HepG2 (cell line): ENCODE data around the gene MEA1. TPM values are rescaled to one million over a fixed set of nuclear protein-coding genes. Genes with fewer than 3 reads are reported as not detected.

ENCODE experiments used
- ATM ChIP-seq: fragments of 450-650 bp; IDR thresholded peaks from 2 replicates; pipeline ENCODE4 v1.7.1; 2017; ENCODE audit warnings: mild to moderate bottlenecking, borderline replicate concordance
- HOXA3 ChIP-seq: sonication (generic); formaldehyde crosslinking; IDR thresholded peaks from 2 replicates; pipeline ENCODE4 v1.5.0; 2020; ENCODE audit warnings: missing genetic modification reagents
- ISL2 ChIP-seq: sonication (generic); formaldehyde crosslinking; IDR thresholded peaks from 2 replicates; pipeline ENCODE4 v1.5.0; 2020; ENCODE audit warnings: missing genetic modification reagents
- MXD1 ChIP-seq: sonication (generic); formaldehyde crosslinking; IDR thresholded peaks from 2 replicates; pipeline ENCODE4 v1.4.0; 2020; ENCODE audit warnings: mild to moderate bottlenecking, missing genetic modification reagents
- NFE2L2 ChIP-seq: fragments of 150-350 bp; IDR thresholded peaks from 2 replicates; pipeline ENCODE4 v1.6.1; 2014; ENCODE audit warnings: low read length
- PAXIP1 ChIP-seq: sonication (generic); formaldehyde crosslinking; conservative IDR thresholded peaks from 2 replicates; pipeline ENCODE4 v1.4.0; 2020; ENCODE audit warnings: mild to moderate bottlenecking, missing genetic modification reagents, moderate library complexity
- POLR2A ChIP-seq, 2 experiments: IDR thresholded peaks; 2 replicates each; pipeline ENCODE4 v1.6.1; 2011; ENCODE audit warnings: low read depth in 2 of 2, low read length in 2 of 2, mild to moderate bottlenecking in 1 of 2, moderate library complexity in 1 of 2; ENCODE audit not compliant: insufficient read depth in 1 of 2
- RBM22 ChIP-seq: fragments of 200-400 bp; formaldehyde crosslinking; optimal IDR thresholded peaks from 2 replicates; pipeline ENCODE3; 2017; ENCODE audit warnings: mild to moderate bottlenecking, low read length, moderate library complexity
- TAF1 ChIP-seq: sonication (generic); formaldehyde crosslinking; IDR thresholded peaks from 2 replicates; pipeline ENCODE4 v1.4.0; 2020; ENCODE audit warnings: missing genetic modification reagents
- ZFP37 ChIP-seq: sonication (generic); formaldehyde crosslinking; IDR thresholded peaks from 2 replicates; pipeline ENCODE4 v1.4.0; 2020; ENCODE audit warnings: missing genetic modification reagents, borderline replicate concordance
- ZNF124 ChIP-seq: sonication (generic); formaldehyde crosslinking; IDR thresholded peaks from 2 replicates; pipeline ENCODE4 v1.4.0; 2020; ENCODE audit warnings: missing genetic modification reagents
- ZNF18 ChIP-seq: sonication (generic); formaldehyde crosslinking; IDR thresholded peaks from 2 replicates; pipeline ENCODE4 v1.8.0; 2022; ENCODE audit warnings: mild to moderate bottlenecking, missing genetic modification reagents; ENCODE audit not compliant: insufficient replicate concordance
- ZNF225 ChIP-seq: sonication (generic); formaldehyde crosslinking; IDR thresholded peaks from 2 replicates; pipeline ENCODE4 v1.4.0; 2020; ENCODE audit warnings: mild to moderate bottlenecking, missing genetic modification reagents
- ZNF44 ChIP-seq: sonication (generic); formaldehyde crosslinking; IDR thresholded peaks from 2 replicates; pipeline ENCODE4 v1.5.1; 2020; ENCODE audit warnings: mild to moderate bottlenecking, missing genetic modification reagents
- ZNF512 ChIP-seq: sonication (generic); formaldehyde crosslinking; IDR thresholded peaks from 2 replicates; pipeline ENCODE4 v1.4.0; 2020; ENCODE audit warnings: mild to moderate bottlenecking, missing genetic modification reagents
- ZNF570 ChIP-seq: sonication (generic); formaldehyde crosslinking; IDR thresholded peaks from 2 replicates; pipeline ENCODE4 v1.4.0; 2020; ENCODE audit warnings: mild to moderate bottlenecking, missing genetic modification reagents, borderline replicate concordance
- ZNF580 ChIP-seq: IDR thresholded peaks from 2 replicates; pipeline ENCODE4 v1.6.1; 2016; ENCODE audit warnings: low read depth, borderline replicate concordance
- ZNF598 ChIP-seq: sonication (generic); formaldehyde crosslinking; IDR thresholded peaks from 2 replicates; pipeline ENCODE4 v1.5.1; 2020; ENCODE audit warnings: mild to moderate bottlenecking, missing genetic modification reagents, borderline replicate concordance
- ZNF652 ChIP-seq: IDR thresholded peaks from 2 replicates; pipeline ENCODE4 v1.6.1; 2016; ENCODE audit warnings: low read depth, borderline replicate concordance
- ZNF660 ChIP-seq: sonication (generic); formaldehyde crosslinking; IDR thresholded peaks from 2 replicates; pipeline ENCODE4 v1.5.1; 2020; ENCODE audit warnings: mild to moderate bottlenecking, low read depth, missing genetic modification reagents, borderline replicate concordance
- ZNF7 ChIP-seq: IDR thresholded peaks from 2 replicates; pipeline ENCODE4 v1.6.1; 2016; ENCODE audit warnings: missing biosample characterization, missing genetic modification reagents
- polyA plus RNA-seq, 8 experiments: library from polyadenylated mRNA; depleted of rRNA in 3 of 8; stranded (reverse) in 7 of 8; unstranded in 1 of 8; fragments of >200 nt; fragmentation: Illumina TruSeq in 4 of 8; extraction: Trizol in 4 of 8; gene quantifications; 2 replicates each; pipeline versions ENCODE4 v1.2.1 to v1.2.3, GENCODE V29; 2011 to 2016; ENCODE audit warnings: low read depth in 4 of 8, missing spikeins in 1 of 8, mixed read lengths in 1 of 8; ENCODE audit not compliant: insufficient read depth in 1 of 8
- total RNA-seq, 5 experiments: library from RNA; depleted of rRNA; stranded (reverse); fragments of >200 nt; fragmentation: Illumina TruSeq; extraction: Trizol; gene quantifications; 2 replicates each; pipeline ENCODE4 v1.2.3, GENCODE V29; 2016; ENCODE audit warnings: low read depth in 1 of 5

Gene MEA1
- total and polyA plus RNA-seq, 2 of the 13 experiments (the other 11 are each of a cell fraction or from before 2014, with no cell fraction given) = 75.6 to 86.2 TPM

GRCh38 chr6:43059168-43060033, 45.7 kb upstream of the MEA1 start, which contains the start of the genes KLC4 and MRPL2 (continued):
- no peak; the same call in 1 of the 2 replicates for TF ChIP-seq ZNF44 (CRISPR knock-in tag)
- peak; percentile 31; the same call in 1 of the 2 replicates for TF ChIP-seq ZNF124 (CRISPR knock-in tag)
- TF ChIP-seq HOXA3 (CRISPR knock-in tag) = peak; percentile 99
- no peak for TF ChIP-seq ZNF18 (CRISPR knock-in tag)
- peak; percentile 77 for TF ChIP-seq ZNF598 (CRISPR knock-in tag)
- TF ChIP-seq ZNF7 = peak; percentile 7; the same call in 1 of the 2 replicates
- no peak for TF ChIP-seq ZNF660
- TF ChIP-seq ZNF225 (CRISPR knock-in tag) = peak; percentile 75; the same call in 1 of the 2 replicates
- TF ChIP-seq ZNF652 (CRISPR knock-in tag) = no peak
- TF ChIP-seq ATM = no peak
- peak; percentile 80; the same call in 1 of the 2 replicates for TF ChIP-seq MXD1
- peak; percentile 55; the same call in 1 of the 2 replicates for TF ChIP-seq ZNF580
- TF ChIP-seq NFE2L2 = no peak
- no peak; the same call in 1 of the 2 replicates for TF ChIP-seq PAXIP1 (CRISPR knock-in tag)
- TF ChIP-seq POLR2A (IDR thresholded peaks at IDR 0.05; ENCODE audit: insufficient read depth in 1 of 2, low read depth in 2 of 2, low read length in 2 of 2) = peak in 1 of 2 experiments; percentile 93; a peak in 2 of 4 replicates
- peak; percentile 48; the same call in 1 of the 2 replicates for TF ChIP-seq ISL2
- TF ChIP-seq RBM22 = no peak
- peak; percentile 86 for TF ChIP-seq TAF1 (CRISPR knock-in tag)
- TF ChIP-seq ZFP37 (CRISPR knock-in tag) = no peak
- TF ChIP-seq ZNF570 (CRISPR knock-in tag) = no peak
- TF ChIP-seq ZNF512 (CRISPR knock-in tag) = no peak
